Fibroblast of villous mesenchyme (primary cell): ENCODE results near the gene IQUB. TPM values are rescaled to one million over a fixed set of nuclear protein-coding genes. Genes with fewer than 3 reads are reported as not detected.
A peak's percentile ranks its signal among the peaks of the same experiment; 100 is the strongest.

Experiments used
- DNase-seq: peaks from one replicate; pipeline ENCODE4 v3.0.0-alpha.2; 2010; ENCODE audit warnings: low read depth
- H3K4me3 ChIP-seq: 2 replicates; pipeline ENCODE4 v1.5.1; 2011; ENCODE audit warnings: low read depth, mild to moderate bottlenecking, low read length
- CTCF ChIP-seq: IDR thresholded peaks from 2 replicates; pipeline ENCODE4 v1.5.1; 2012; ENCODE audit warnings: low read depth, mild to moderate bottlenecking, low read length; ENCODE audit not compliant: insufficient read depth
- total RNA-seq: library from RNA; depleted of rRNA; stranded (reverse); fragments of >200 nt; gene quantifications from 2 replicates; pipeline ENCODE4 v1.2.3, GENCODE V29; 2012

Gene IQUB
- total RNA-seq: 0.43 and 0.97 TPM in 2 replicates

DNA sequence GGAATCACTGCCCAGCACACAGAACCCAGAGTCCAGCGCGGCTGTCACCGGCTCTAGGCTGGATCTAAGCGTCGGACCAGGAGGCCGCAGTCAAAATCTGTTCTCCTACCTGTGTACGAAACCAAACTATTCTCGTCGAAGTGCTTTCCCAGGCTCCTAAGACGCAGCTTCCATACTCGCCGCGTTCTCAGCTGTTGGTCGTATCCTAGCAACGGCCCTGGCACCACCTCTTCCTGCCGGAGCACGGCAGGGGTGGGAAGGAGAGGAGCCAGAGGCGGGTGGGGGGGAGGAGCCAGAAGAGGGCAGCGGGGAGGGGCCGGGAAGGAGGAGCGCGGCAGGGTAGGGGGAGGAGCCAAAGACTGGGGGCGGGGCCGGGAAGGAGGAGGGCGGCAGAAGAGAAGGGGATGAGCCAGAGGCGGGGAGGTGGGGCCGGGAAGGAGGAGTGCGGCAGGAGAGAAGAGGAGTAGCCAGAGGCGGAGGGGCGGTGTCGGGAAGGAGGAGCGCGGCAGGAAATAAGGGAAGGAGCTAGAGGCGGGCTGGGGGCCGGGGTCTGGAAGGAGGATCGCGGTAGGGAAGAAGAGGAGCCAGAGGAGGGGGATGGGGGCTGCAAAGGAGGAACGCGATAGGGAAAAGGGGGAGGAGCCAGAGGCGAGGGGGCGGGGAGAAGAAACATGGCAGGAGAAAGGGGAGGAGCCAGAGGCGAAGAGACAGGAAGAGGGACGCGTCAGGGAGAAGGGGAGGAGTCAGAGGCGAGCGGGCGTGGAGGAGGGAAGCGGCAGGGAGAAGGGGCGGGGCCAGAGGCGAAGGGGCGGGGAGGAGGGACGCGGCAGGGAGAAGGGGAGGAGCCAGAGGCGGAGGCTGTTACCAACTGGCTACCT lies at the start of gene IQUB:
Gene IQUB, minus strand, starts transcription at position 213 of the 878 bp plus-strand sequence. CDS start 22,255 bp downstream, outside the sequence.
- DNase-seq: peak; percentile 97
- TF ChIP-seq CTCF: no peak
- H3K4me3 ChIP-seq: peak within 1 kb of the TSS; percentile 86

- H3K4me3 ChIP-seq: no peak overlapping the region
- no peak for DNase-seq
- no peak for TF ChIP-seq CTCF
Observed at GRCh38 chr7:123583821-123584220, 49.4 kb upstream of the IQUB start.

DNA sequence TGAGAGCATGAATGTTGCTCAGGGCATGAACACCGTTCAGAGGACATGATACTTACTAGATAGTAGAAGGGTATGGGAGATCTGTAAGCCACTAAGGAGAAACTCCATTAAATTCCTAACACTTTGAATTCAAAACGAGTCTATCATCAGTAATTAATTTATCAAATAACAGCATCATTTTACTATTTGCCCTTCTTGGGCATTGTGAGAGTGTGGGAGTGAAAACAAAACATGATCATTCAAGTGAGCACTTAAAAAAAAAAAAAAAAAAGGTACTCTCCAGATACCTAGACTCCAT lies 46.7 kb upstream of the IQUB start:
- H3K4me3 ChIP-seq: no peak overlapping the region
- no peak for DNase-seq
- TF ChIP-seq CTCF: no peak

- TF ChIP-seq CTCF: peak; percentile 90
- peak; percentile 58 for DNase-seq
Observed at GRCh38 chr7:123580406-123581161, 46.2 kb upstream of the IQUB start.

DNA sequence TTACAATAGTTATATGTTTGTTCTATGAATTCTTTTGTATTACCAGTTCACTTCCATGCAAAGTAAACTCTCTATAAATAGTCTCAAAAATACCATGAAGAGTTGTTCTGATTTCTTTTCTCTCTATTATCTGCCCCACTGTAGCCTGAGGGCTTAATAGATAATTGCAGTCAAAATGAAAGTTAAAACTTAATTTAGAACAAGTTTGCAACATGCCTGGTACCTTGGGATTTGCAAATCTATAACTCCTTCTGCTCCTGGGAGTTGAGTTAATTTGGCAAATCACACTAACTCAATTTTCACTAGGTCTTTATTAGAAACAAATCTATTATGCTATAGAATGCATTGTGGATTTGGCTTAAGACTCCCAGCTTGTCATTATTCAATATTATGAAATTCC lies 45.0 kb upstream of the IQUB start:
- TF ChIP-seq CTCF: no peak
- H3K4me3 ChIP-seq: no peak overlapping the region
- DNase-seq: no peak

More at GRCh38 chr7:123580406-123581161, 46.2 kb upstream of the IQUB start:
- H3K4me3 ChIP-seq: no peak overlapping the region

DNA sequence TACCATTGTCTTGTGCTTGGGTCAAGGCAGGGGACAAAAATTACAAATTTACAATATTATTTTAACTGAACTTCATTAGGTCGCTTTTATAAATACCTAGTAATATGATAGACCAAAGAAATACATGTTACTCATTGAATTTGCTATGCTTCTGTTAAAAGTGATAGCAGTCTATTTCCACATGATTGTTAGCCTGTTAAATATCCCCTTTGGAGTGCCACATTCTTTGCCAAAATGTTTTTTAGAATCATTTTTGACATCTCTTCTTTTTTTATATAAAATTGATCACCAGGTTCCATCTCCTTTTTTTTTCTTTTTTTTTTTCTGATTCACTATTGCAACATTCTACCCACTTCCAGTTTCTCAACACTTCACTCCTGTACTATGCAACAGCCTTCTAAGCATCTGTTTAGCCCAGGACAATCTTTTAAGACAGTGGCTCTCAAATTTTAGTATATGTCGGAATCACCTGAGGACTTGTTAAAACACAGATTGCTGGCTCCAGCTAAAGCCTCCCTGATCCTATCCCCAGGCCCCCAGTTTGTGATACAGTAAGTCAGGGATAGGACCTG lies 39.6 kb upstream of the IQUB start:
- DNase-seq: no peak
- no peak overlapping the region for H3K4me3 ChIP-seq
- TF ChIP-seq CTCF: no peak
